HepG2 (cell line): Measurements from ENCODE around the gene YIPF4. TPM values are rescaled to one million over a fixed set of nuclear protein-coding genes. Genes with fewer than 3 reads are reported as not detected.

ENCODE experiments used
- CBX1 ChIP-seq: IDR thresholded peaks from one replicate; pipeline ENCODE4 v1.6.1; 2016; ENCODE audit warnings: antibody characterized with exemption, low read depth
- CCDC6 ChIP-seq: sonication (generic); formaldehyde crosslinking; IDR thresholded peaks from 2 replicates; pipeline ENCODE4 v1.8.1; 2022; ENCODE audit warnings: mild to moderate bottlenecking, missing genetic modification reagents, moderate library complexity
- CENPT ChIP-seq: sonication (generic); formaldehyde crosslinking; IDR thresholded peaks from 2 replicates; pipeline ENCODE4 v1.8.0; 2022; ENCODE audit warnings: low read depth, mild to moderate bottlenecking, moderate library complexity, missing genetic modification reagents
- GABPB1 ChIP-seq: IDR thresholded peaks from 2 replicates; pipeline ENCODE4 v1.6.1; 2016; ENCODE audit warnings: mild to moderate bottlenecking, missing genetic modification reagents, moderate library complexity, missing compliant biosample characterization
- MATR3 ChIP-seq: sonication (generic); formaldehyde crosslinking; IDR thresholded peaks from 2 replicates; pipeline ENCODE4 v1.4.0; 2020; ENCODE audit warnings: missing genetic modification reagents
- PAF1 ChIP-seq: IDR thresholded peaks from 2 replicates; pipeline ENCODE4 v1.6.1; 2016; ENCODE audit warnings: missing genetic modification reagents, missing compliant biosample characterization
- PTBP1 ChIP-seq: fragments of 200-400 bp; formaldehyde crosslinking; IDR thresholded peaks from 2 replicates; pipeline ENCODE4 v1.6.1; 2018; ENCODE audit warnings: low read length, low read depth; ENCODE audit not compliant: poor library complexity, severe bottlenecking
- RNF2 ChIP-seq: fragments of 450-650 bp; conservative IDR thresholded peaks from 2 replicates; pipeline ENCODE4 v1.6.1; 2016; ENCODE audit warnings: low read depth
- SRSF9 ChIP-seq: fragments of 200-400 bp; formaldehyde crosslinking; IDR thresholded peaks from 2 replicates; pipeline ENCODE4 v1.6.1; 2018; ENCODE audit warnings: borderline replicate concordance, mild to moderate bottlenecking, low read depth, low read length; ENCODE audit not compliant: insufficient read depth, poor library complexity, severe bottlenecking
- TBP ChIP-seq: sonication (generic); formaldehyde crosslinking; IDR thresholded peaks from 2 replicates; pipeline ENCODE4 v1.5.0; 2020; ENCODE audit warnings: missing genetic modification reagents
- ZKSCAN1 ChIP-seq: fragments of 150-350 bp; IDR thresholded peaks from 2 replicates; pipeline ENCODE4 v1.6.1; 2014; ENCODE audit warnings: low read length
- ZNF180 ChIP-seq: sonication (generic); formaldehyde crosslinking; IDR thresholded peaks from 2 replicates; pipeline ENCODE4 v1.4.0; 2020; ENCODE audit warnings: low read depth, missing genetic modification reagents, borderline replicate concordance
- ZNF24 ChIP-seq: fragments of 450-650 bp; IDR thresholded peaks from 2 replicates; pipeline ENCODE4 v1.6.1; 2017; ENCODE audit warnings: antibody characterized with exemption, mild to moderate bottlenecking
- ZNF354B ChIP-seq: sonication (generic); formaldehyde crosslinking; IDR thresholded peaks from 2 replicates; pipeline ENCODE4 v1.8.0; 2022; ENCODE audit warnings: mild to moderate bottlenecking, missing genetic modification reagents
- polyA plus RNA-seq, 8 experiments: library from polyadenylated mRNA; depleted of rRNA in 3 of 8; stranded (reverse) in 7 of 8; unstranded in 1 of 8; fragments of >200 nt; fragmentation: Illumina TruSeq in 4 of 8; extraction: Trizol in 4 of 8; gene quantifications; 2 replicates each; pipeline versions ENCODE4 v1.2.1 to v1.2.3, GENCODE V29; 2011 to 2016; ENCODE audit warnings: low read depth in 4 of 8, missing spikeins in 1 of 8, mixed read lengths in 1 of 8; ENCODE audit not compliant: insufficient read depth in 1 of 8
- total RNA-seq, 5 experiments: library from RNA; depleted of rRNA; stranded (reverse); fragments of >200 nt; fragmentation: Illumina TruSeq; extraction: Trizol; gene quantifications; 2 replicates each; pipeline ENCODE4 v1.2.3, GENCODE V29; 2016; ENCODE audit warnings: low read depth in 1 of 5
- TF ChIP-seq, protein P1 (sequence below): sonication (generic); formaldehyde crosslinking; IDR thresholded peaks from 2 replicates; pipeline ENCODE4 v1.5.0; 2020; ENCODE audit warnings: missing genetic modification reagents
- TF ChIP-seq, protein P2 (sequence below): sonication (generic); formaldehyde crosslinking; IDR thresholded peaks from 2 replicates; pipeline ENCODE4 v1.5.1; 2020; ENCODE audit warnings: mild to moderate bottlenecking, missing genetic modification reagents
- TF ChIP-seq, protein P3 (sequence below): sonication (generic); formaldehyde crosslinking; IDR thresholded peaks from 2 replicates; pipeline ENCODE4 v1.8.1; 2023; ENCODE audit warnings: missing genetic modification reagents, mild to moderate bottlenecking, borderline replicate concordance
- TF ChIP-seq, protein P4 (sequence below): sonication (generic); formaldehyde crosslinking; IDR thresholded peaks from 2 replicates; pipeline ENCODE4 v1.4.0; 2020; ENCODE audit warnings: missing genetic modification reagents

YIPF4 gene
- total and polyA plus RNA-seq, 2 of the 13 experiments (the other 11 are each of a cell fraction or from before 2014, with no cell fraction given): 19.0 to 43.9 TPM

DNA sequence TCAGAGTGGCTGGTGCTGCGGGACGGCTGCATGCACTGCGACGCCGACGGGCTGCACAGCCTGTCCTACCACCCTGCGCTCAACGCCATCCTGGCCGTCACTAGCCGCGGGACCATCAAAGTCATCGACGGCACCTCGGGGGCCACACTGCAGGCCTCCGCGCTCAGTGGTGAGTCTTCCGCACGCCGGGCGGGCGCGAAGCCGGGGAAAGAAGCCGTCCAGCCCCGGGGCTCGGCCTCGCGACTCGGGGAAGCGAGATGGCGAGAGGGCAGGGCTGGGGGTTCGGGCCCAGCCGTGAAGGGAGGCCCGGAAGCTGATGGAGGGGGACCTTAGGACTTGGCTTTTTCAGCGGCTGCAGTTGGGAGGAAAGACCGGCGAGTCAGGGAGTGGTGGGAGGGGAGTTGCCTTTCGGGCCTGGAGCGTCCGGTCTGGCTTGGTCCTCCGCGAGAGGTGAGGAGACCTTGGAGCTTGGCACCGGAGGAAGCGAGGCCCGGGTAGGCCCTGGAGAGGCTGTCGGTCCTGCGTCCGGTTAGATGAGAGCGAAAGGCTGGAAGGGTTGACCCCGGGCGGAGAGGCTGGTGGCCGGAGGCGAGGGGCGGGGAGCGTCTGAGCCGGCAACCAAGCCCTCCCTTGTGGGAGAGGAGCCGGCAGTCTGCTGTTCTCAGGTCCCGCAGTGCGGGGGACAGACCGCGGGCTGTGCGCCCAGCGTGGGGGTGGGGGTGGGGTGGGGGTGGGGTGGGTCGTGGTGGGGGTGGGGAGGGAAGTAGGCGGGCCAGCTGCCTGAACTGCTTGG, 79.8 kb downstream of the YIPF4 start (continued):
- TF ChIP-seq SRSF9 (no peak), ZNF24 (peak; percentile 9; the same call in 1 of the 2 replicates), CENPT (CRISPR knock-in tag) (no peak), ZNF180 (CRISPR knock-in tag) (no peak), CBX1 (no peak), GABPB1 (CRISPR knock-in tag) (peak; percentile 35; the same call in 1 of the 2 replicates), RNF2 (no peak; the same call in 1 of the 2 replicates), PAF1 (CRISPR knock-in tag) (no peak), TBP (CRISPR knock-in tag) (0 out of 2 replicates have a peak, but pooled peaks have one; percentile 3), PTBP1 (no peak), MATR3 (CRISPR knock-in tag) (peak; percentile 80; the same call in 1 of the 2 replicates), ZKSCAN1 (no peak), ZNF354B (CRISPR knock-in tag) (no peak), CCDC6 (CRISPR knock-in tag) (no peak)
- TF ChIP-seq, protein P1, sequence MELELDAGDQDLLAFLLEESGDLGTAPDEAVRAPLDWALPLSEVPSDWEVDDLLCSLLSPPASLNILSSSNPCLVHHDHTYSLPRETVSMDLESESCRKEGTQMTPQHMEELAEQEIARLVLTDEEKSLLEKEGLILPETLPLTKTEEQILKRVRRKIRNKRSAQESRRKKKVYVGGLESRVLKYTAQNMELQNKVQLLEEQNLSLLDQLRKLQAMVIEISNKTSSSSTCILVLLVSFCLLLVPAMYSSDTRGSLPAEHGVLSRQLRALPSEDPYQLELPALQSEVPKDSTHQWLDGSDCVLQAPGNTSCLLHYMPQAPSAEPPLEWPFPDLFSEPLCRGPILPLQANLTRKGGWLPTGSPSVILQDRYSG (CRISPR knock-in tag): no peak; the same call in none of the 2 replicates
- TF ChIP-seq, protein P2, sequence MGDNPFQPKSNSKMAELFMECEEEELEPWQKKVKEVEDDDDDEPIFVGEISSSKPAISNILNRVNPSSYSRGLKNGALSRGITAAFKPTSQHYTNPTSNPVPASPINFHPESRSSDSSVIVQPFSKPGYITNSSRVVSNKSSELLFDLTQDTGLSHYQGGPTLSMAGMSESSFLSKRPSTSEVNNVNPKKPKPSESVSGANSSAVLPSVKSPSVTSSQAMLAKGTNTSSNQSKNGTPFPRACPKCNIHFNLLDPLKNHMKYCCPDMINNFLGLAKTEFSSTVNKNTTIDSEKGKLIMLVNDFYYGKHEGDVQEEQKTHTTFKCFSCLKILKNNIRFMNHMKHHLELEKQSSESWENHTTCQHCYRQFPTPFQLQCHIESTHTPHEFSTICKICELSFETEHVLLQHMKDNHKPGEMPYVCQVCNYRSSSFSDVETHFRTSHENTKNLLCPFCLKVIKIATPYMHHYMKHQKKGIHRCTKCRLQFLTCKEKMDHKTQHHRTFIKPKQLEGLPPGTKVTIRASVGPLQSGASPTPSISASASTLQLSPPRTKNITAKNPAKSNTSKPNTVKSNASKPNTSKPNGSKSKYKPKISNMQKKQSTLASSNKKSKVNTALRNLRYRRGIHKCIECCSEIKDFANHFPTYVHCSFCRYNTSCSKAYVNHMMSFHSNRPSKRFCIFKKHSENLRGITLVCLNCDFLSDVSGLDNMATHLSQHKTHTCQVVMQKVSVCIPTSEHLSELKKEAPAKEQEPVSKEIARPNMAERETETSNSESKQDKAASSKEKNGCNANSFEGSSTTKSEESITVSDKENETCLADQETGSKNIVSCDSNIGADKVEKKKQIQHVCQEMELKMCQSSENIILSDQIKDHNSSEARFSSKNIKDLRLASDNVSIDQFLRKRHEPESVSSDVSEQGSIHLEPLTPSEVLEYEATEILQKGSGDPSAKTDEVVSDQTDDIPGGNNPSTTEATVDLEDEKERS (CRISPR knock-in tag): no peak
- TF ChIP-seq, protein P3, sequence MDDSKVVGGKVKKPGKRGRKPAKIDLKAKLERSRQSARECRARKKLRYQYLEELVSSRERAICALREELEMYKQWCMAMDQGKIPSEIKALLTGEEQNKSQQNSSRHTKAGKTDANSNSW (CRISPR knock-in tag): 0 out of 2 replicates have a peak, but pooled peaks have one; percentile 17
- TF ChIP-seq, protein P4, sequence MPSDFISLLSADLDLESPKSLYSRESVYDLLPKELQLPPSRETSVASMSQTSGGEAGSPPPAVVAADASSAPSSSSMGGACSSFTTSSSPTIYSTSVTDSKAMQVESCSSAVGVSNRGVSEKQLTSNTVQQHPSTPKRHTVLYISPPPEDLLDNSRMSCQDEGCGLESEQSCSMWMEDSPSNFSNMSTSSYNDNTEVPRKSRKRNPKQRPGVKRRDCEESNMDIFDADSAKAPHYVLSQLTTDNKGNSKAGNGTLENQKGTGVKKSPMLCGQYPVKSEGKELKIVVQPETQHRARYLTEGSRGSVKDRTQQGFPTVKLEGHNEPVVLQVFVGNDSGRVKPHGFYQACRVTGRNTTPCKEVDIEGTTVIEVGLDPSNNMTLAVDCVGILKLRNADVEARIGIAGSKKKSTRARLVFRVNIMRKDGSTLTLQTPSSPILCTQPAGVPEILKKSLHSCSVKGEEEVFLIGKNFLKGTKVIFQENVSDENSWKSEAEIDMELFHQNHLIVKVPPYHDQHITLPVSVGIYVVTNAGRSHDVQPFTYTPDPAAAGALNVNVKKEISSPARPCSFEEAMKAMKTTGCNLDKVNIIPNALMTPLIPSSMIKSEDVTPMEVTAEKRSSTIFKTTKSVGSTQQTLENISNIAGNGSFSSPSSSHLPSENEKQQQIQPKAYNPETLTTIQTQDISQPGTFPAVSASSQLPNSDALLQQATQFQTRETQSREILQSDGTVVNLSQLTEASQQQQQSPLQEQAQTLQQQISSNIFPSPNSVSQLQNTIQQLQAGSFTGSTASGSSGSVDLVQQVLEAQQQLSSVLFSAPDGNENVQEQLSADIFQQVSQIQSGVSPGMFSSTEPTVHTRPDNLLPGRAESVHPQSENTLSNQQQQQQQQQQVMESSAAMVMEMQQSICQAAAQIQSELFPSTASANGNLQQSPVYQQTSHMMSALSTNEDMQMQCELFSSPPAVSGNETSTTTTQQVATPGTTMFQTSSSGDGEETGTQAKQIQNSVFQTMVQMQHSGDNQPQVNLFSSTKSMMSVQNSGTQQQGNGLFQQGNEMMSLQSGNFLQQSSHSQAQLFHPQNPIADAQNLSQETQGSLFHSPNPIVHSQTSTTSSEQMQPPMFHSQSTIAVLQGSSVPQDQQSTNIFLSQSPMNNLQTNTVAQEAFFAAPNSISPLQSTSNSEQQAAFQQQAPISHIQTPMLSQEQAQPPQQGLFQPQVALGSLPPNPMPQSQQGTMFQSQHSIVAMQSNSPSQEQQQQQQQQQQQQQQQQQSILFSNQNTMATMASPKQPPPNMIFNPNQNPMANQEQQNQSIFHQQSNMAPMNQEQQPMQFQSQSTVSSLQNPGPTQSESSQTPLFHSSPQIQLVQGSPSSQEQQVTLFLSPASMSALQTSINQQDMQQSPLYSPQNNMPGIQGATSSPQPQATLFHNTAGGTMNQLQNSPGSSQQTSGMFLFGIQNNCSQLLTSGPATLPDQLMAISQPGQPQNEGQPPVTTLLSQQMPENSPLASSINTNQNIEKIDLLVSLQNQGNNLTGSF: peak; percentile 82
